ENCODE measurements around the gene GM2A. TPM values are rescaled to one million over a fixed set of nuclear protein-coding genes. Genes with fewer than 3 reads are reported as not detected.
"Not testable (repeated sequence)": the region's sequence is repeated elsewhere in the genome, so short reads cannot be mapped to it uniquely, and the experiment has no call there.

GM2A gene
- polyA plus RNA-seq, 1 donor from 2014 or later = 0.40 TPM

DNA sequence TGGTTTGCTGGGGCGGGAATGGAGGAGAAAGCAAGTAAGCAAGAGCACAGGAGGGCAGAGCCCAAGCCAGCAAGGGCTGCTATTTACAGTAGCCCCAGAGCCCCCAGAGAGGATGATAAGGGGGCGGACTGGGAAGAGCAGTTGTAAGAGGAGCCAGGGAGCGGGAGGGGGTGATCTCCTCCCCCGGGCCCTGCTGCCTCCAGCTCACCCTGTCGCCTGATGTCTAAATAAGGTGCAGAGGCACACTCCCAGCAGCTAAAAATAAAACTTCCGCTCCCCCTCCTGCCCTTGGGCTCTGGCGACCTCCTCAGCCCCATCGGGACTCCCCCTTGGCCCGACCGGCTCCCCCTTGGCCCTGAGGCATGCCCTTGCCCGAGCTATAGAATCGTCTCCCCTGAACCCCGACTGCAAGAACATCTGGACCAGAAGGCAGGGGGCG is 14.7 kb upstream of the GM2A start:
- Histone ChIP-seq H3K27me3 (ENCODE audit: insufficient read depth, low read depth, low read length) (no peaks in the 10 kb centered on the region), H3K4me2 (ENCODE audit: low read length) (no peak overlapping the region), H3K79me2 (replicated peaks; ENCODE audit: insufficient read depth, low read length) (no peaks in the 10 kb centered on the region), H3K4me3 (ENCODE audit: low read length) (no peak overlapping the region), H3K9me3 (ENCODE audit: low read length) (no peaks in the 10 kb centered on the region), H3K36me3 (ENCODE audit: insufficient read depth, low read length) (no peaks in the 10 kb centered on the region), H3F3A (ENCODE audit: insufficient read depth, low read length, poor library complexity, severe bottlenecking) (no peaks in the 10 kb centered on the region), H4K20me1 (ENCODE audit: insufficient read depth) (no peaks in the 10 kb centered on the region), H3K27ac (ENCODE audit: low read length) (no peak overlapping the region), H3K9ac (ENCODE audit: low read length) (no peak overlapping the region), H2AFZ (ENCODE audit: low read depth, low read length) (no peak overlapping the region), H3K9me2 (ENCODE audit: insufficient read depth, low read length) (no peaks in the 10 kb centered on the region)
- TF ChIP-seq EP300 (conservative IDR thresholded peaks at IDR 0.05; ENCODE audit: poor library complexity, severe bottlenecking) (no peak), TAF1 (IDR thresholded peaks at IDR 0.05; ENCODE audit: low read depth) (no peak), RAD21 (conservative IDR thresholded peaks at IDR 0.05) (no peak), MXI1 (conservative IDR thresholded peaks at IDR 0.05; ENCODE audit: poor library complexity, severe bottlenecking) (no peak), POLR2AphosphoS5 (IDR thresholded peaks at IDR 0.05) (no peak), EZH2 (IDR thresholded peaks at IDR 0.05; ENCODE audit: borderline replicate concordance, insufficient read depth, low read length, poor library complexity, severe bottlenecking) (no peak), SMC3 (conservative IDR thresholded peaks at IDR 0.05; ENCODE audit: poor library complexity) (no peak)
- TF ChIP-seq, protein P1, sequence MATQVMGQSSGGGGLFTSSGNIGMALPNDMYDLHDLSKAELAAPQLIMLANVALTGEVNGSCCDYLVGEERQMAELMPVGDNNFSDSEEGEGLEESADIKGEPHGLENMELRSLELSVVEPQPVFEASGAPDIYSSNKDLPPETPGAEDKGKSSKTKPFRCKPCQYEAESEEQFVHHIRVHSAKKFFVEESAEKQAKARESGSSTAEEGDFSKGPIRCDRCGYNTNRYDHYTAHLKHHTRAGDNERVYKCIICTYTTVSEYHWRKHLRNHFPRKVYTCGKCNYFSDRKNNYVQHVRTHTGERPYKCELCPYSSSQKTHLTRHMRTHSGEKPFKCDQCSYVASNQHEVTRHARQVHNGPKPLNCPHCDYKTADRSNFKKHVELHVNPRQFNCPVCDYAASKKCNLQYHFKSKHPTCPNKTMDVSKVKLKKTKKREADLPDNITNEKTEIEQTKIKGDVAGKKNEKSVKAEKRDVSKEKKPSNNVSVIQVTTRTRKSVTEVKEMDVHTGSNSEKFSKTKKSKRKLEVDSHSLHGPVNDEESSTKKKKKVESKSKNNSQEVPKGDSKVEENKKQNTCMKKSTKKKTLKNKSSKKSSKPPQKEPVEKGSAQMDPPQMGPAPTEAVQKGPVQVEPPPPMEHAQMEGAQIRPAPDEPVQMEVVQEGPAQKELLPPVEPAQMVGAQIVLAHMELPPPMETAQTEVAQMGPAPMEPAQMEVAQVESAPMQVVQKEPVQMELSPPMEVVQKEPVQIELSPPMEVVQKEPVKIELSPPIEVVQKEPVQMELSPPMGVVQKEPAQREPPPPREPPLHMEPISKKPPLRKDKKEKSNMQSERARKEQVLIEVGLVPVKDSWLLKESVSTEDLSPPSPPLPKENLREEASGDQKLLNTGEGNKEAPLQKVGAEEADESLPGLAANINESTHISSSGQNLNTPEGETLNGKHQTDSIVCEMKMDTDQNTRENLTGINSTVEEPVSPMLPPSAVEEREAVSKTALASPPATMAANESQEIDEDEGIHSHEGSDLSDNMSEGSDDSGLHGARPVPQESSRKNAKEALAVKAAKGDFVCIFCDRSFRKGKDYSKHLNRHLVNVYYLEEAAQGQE (IDR thresholded peaks at IDR 0.05; ENCODE audit: borderline replicate concordance) = no peak
- TF ChIP-seq, protein P2, sequence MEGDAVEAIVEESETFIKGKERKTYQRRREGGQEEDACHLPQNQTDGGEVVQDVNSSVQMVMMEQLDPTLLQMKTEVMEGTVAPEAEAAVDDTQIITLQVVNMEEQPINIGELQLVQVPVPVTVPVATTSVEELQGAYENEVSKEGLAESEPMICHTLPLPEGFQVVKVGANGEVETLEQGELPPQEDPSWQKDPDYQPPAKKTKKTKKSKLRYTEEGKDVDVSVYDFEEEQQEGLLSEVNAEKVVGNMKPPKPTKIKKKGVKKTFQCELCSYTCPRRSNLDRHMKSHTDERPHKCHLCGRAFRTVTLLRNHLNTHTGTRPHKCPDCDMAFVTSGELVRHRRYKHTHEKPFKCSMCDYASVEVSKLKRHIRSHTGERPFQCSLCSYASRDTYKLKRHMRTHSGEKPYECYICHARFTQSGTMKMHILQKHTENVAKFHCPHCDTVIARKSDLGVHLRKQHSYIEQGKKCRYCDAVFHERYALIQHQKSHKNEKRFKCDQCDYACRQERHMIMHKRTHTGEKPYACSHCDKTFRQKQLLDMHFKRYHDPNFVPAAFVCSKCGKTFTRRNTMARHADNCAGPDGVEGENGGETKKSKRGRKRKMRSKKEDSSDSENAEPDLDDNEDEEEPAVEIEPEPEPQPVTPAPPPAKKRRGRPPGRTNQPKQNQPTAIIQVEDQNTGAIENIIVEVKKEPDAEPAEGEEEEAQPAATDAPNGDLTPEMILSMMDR (IDR thresholded peaks at IDR 0.05; ENCODE audit: poor library complexity, severe bottlenecking) = no peak

DNA sequence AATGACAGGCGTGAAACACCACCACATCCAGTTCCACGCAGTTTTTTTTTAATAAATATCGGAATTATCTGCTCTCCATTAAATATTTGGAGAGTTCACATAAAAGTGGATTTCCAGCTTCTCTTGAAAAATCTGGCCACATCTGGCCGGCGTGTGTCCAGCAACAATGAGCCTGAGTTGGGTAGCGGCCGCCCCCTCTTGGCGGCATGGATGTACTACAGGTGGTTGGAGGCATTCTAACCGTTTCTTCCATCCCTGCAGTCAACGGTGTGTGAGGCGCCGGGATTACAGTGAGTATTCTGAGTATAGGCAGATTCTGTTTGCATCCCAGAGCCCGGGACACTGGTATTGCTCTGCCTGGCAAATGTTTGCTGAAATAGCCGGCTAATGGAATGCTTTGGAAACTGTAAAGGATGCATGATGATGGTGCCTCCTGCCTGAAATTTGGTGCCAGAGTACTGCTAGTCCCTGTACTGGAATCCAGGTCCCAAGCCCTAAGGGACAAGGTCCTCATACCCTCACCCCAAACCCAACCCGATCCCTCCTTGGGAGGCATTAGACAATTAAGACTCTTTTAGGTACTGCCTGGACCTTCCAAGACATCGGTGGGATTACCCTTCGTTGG is 13.6 kb upstream of the GM2A start:
- Histone ChIP-seq H3K9me3 (ENCODE audit: low read length) (no peaks in the 10 kb centered on the region), H2AFZ (ENCODE audit: low read depth, low read length) (no peak overlapping the region), H3K4me2 (ENCODE audit: low read length) (no peak overlapping the region), H3K36me3 (ENCODE audit: insufficient read depth, low read length) (no peaks in the 10 kb centered on the region), H3K9me2 (ENCODE audit: insufficient read depth, low read length) (no peaks in the 10 kb centered on the region), H3F3A (ENCODE audit: insufficient read depth, low read length, poor library complexity, severe bottlenecking) (no peaks in the 10 kb centered on the region), H3K27ac (ENCODE audit: low read length) (no peak overlapping the region), H3K9ac (ENCODE audit: low read length) (no peak overlapping the region), H3K4me3 (ENCODE audit: low read length) (no peak overlapping the region), H4K20me1 (ENCODE audit: insufficient read depth) (no peaks in the 10 kb centered on the region), H3K79me2 (replicated peaks; ENCODE audit: insufficient read depth, low read length) (no peaks in the 10 kb centered on the region), H3K27me3 (ENCODE audit: insufficient read depth, low read depth, low read length) (no peaks in the 10 kb centered on the region)
- TF ChIP-seq POLR2AphosphoS5 (IDR thresholded peaks at IDR 0.05) (no peak), SMC3 (conservative IDR thresholded peaks at IDR 0.05; ENCODE audit: poor library complexity) (no peak), RAD21 (conservative IDR thresholded peaks at IDR 0.05) (no peak), EZH2 (IDR thresholded peaks at IDR 0.05; ENCODE audit: borderline replicate concordance, insufficient read depth, low read length, poor library complexity, severe bottlenecking) (no peak), TAF1 (IDR thresholded peaks at IDR 0.05; ENCODE audit: low read depth) (no peak), EP300 (conservative IDR thresholded peaks at IDR 0.05; ENCODE audit: poor library complexity, severe bottlenecking) (no peak), MXI1 (conservative IDR thresholded peaks at IDR 0.05; ENCODE audit: poor library complexity, severe bottlenecking) (no peak)
- TF ChIP-seq, protein P2 (IDR thresholded peaks at IDR 0.05; ENCODE audit: poor library complexity, severe bottlenecking) = no peak
- TF ChIP-seq, protein P1 (IDR thresholded peaks at IDR 0.05; ENCODE audit: borderline replicate concordance) = no peak

DNA sequence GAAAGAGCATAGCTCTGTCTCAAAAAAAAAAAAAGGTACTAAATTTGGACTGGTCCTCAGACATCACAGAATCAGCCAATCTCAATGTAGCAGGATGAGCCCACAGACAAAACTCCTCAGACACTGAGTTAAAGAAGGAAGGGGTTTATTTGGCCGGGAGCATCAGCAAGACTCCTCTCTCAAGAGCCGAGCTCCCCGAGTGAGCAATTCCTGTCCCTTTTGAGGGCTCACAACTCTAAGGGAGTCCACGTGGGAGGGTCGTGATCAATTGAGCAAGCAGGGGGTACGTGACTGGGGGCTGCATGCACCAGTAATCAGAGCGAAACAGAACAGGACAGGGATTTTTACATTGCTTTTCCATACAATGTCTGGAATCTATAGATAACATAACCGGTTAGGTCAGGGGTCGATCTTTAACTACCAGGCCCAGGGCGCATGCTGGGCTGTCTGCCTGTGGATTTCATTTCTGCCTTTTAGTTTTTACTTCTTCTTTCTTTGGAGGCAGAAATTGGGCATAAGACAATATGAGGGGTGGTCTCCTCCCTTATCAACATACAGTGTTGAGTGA is 12.6 kb upstream of the GM2A start:
- H3K4me3 ChIP-seq (ENCODE audit: low read length); H3K9me2 ChIP-seq (ENCODE audit: insufficient read depth, low read length); H2AFZ ChIP-seq (ENCODE audit: low read depth, low read length); H3F3A ChIP-seq (ENCODE audit: insufficient read depth, low read length, poor library complexity, severe bottlenecking); H3K9ac ChIP-seq (ENCODE audit: low read length); H3K9me3 ChIP-seq (ENCODE audit: low read length); H3K4me2 ChIP-seq (ENCODE audit: low read length); H3K36me3 ChIP-seq (ENCODE audit: insufficient read depth, low read length); H4K20me1 ChIP-seq (ENCODE audit: insufficient read depth); H3K79me2 ChIP-seq (replicated peaks; ENCODE audit: insufficient read depth, low read length); H3K27ac ChIP-seq (ENCODE audit: low read length); H3K27me3 ChIP-seq (ENCODE audit: insufficient read depth, low read depth, low read length): not testable (repeated sequence)
